ENCODE results near the gene SHISA6.

Gene SHISA6

GRCh38 chr17:11356371-11356770, 115.4 kb downstream of the SHISA6 start:
- DNase-seq = no peak

GRCh38 chr17:11363565-11364117, 122.6 kb downstream of the SHISA6 start:
- DNase-seq = no peak

- no peak for DNase-seq
These were observed 125.3 kb downstream of the SHISA6 start for GRCh38 chr17:11366272-11366850.

GRCh38 chr17:11369575-11369974, 128.6 kb downstream of the SHISA6 start:
- DNase-seq = no peak

DNA sequence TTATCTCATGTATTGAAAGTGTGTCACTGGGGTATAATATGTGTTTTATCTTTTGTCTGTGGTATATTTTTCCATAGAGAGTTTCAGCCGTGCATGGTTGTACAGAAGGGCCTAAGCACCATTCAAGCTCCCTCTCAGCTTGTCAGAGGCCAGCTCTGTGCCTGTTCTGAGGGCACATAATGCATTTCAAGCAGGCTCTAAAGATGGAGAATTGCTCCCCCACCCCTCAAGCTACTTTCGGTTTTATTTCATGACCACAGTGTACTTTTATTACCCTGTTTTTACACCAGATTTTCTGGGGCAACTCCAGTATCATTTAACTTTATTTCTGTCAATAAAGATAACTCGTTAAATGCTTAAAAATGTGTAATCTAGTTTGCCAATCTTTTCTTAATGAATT, 131.7 kb downstream of the SHISA6 start:
- no peak for DNase-seq

DNA sequence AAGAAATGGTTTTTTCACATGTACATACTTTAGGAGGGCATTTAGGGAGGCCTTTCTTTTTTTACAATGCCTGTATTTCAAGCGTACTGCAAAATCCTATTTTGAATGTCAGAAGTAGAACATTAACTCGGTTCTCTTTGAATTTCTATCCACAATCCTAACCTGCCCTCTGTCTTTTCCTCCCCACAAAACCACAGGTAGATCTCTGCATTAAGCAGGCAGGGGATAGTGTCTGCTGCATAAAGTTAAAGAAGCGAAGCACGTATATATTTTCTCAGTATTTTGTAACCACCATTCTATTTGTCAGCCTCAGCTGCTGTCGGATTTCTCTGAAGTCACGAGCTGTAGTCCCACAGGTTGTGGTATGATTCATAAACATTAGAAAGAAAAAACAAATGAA, 137.5 kb downstream of the SHISA6 start:
- DNase-seq = no peak

GRCh38 chr17:11380761-11381160, 139.7 kb downstream of the SHISA6 start:
- no peak for DNase-seq

- no peak for DNase-seq
These were observed 142.1 kb downstream of the SHISA6 start for GRCh38 chr17:11383157-11383556.

DNA sequence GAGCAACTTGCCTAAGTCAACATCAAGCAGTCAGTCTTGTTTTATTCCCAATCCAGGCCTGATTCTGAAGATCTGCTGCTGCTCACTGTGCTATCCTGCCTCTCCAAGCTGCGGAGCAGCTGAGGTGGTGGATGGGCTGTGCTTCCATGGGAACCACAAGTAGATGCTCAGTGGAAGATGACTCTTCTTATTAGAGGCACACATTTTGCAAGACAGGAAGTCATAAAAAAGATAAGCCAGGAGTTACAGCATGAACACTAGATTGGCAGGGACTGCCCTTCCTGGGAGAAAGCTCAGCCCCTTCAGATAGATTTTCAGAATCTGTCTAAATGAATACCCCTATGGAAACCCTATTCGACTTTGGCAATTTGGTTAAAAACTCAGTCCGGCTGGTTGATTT, 143.1 kb downstream of the SHISA6 start:
- DNase-seq = no peak

DNA sequence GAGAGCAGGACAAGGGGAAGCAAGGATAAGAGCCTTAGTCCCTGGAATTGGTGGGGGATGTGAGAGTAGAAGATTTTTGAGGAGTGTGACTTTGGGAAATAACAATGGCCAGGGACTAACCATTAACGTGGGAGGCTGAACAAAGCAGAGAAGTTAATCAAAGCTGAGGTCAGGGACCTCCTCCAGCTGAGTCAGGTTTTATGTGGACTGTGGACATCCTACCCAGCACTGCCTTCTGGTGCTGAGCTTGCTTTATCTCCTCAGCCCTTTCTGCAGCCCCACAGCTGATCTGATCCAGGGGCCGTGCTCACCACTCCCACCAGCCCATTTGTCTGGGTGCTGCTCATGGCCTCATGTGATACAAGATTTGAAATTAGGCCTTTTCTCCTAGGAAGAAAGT, 146.6 kb downstream of the SHISA6 start:
- no peak for DNase-seq

- DNase-seq = no peak
These were observed 147.0 kb downstream of the SHISA6 start for GRCh38 chr17:11388054-11388453.

DNA sequence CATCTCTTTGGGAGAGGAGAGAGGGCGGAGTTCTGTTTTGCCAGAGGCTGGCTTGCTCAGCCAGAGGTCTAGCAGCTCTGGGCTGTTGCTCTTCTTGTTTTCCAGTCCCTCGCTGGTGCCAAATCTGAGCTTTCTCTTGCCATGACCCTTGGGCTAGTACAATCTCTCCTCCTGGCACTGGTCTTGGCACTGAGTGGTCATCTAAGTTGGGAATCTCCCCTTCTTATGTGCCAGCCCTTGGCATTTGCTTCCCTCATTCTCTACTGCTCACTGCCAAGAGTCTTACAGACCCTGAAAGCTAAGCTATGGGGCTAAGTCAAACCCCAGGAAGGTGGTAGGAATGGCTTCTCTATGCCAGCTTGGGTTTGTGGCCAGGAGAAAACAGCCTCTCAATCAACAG, 148.6 kb downstream of the SHISA6 start:
- DNase-seq = no peak

DNA sequence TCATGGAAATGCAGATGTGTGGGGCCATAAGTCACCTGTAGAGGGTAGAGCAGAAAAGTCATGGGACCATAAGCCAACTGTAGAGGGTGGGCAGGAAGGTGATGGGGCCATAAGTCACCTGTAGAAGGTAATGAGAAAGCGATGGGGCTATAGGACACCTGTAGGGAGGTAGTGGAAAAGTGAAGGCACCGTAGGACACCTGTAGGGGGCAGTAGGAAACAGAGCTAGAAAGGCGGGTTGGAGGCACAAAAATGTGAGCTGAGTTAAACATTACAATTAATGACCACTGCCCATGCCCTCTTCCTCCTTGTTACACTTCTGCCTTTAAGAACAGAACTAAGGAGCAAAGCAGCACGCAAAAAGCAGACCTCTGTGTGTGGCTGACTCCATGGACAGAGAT, 150.1 kb downstream of the SHISA6 start:
- no peak for DNase-seq

DNA sequence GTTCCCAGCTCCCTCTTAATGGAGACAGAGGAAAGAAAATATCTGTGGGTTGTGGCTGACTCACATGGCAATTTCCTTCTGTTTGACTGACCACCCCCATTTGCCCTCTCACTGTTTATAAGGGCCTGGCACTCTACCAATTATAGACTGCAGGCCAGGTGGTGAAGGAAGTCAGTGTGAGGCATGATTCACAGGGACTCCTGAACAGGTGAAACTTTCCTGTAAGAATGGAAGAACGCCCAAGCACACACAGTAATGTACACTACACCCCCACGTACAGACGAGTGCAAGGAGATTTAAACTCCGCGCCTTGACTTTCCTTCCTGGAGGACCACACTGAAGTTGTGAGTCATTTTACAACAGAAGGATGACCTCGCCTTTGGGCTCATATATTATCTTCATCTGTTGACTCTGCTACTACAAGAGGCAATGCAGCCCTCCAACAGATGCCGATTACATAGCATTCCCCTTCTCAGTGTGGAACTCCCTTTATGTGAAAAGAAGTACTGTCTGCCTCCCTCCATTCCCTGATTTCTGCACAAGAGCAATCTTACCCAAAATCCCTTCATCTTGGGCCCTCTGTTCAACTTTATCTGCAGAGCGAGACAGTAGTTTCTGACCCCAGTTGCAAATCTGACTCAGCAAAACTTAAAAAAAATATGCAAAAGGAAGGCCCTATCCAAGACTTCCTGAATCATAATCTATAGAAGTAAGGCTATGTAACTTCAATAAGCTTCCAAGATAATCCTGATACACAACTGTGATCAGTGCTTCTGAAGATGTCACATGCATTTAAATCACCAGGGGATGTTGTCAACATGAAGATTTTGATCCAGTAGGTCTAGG, 163.6 kb downstream of the SHISA6 start:
- DNase-seq = no peak

GRCh38 chr17:11406716-11407115, 165.7 kb downstream of the SHISA6 start:
- DNase-seq = no peak

DNA sequence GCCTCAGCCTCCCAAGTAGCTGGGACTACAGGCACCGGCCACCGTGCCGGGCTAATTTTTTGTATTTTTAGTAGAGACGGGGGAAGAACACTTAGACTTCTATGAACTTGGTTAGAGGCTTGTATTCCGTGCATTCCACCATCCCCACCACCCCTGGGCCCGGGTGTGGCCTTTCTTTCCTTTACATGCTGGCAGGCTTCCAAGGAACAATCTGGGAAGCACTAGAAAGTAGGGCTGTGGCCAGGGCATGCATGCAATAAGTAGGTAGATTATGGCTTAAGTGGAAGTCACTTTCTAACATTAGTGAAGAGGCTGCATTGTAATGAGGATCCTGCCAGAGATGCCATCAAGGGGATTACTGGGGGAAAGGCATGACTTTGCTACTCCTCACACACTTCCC, 171.6 kb downstream of the SHISA6 start:
- DNase-seq = no peak

DNA sequence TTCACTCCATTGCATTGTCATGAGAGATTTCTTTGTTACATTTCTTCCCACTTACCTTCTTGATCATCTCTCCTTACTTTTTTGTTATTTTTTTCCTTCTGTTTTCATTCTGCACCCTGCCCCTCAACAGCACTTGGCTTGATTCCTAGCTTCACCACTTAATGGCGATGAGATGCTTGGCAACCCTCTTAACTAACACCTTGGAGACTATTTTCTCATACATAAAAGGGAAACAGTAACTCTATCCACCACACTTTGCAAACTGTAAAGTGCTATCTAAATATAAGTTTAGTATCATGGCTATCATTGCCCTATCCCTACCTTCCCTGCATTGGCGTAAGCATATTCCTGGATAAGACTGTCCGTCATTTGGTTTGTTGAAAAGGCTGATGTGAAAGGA, 177.3 kb downstream of the SHISA6 start:
- no peak for DNase-seq

DNA sequence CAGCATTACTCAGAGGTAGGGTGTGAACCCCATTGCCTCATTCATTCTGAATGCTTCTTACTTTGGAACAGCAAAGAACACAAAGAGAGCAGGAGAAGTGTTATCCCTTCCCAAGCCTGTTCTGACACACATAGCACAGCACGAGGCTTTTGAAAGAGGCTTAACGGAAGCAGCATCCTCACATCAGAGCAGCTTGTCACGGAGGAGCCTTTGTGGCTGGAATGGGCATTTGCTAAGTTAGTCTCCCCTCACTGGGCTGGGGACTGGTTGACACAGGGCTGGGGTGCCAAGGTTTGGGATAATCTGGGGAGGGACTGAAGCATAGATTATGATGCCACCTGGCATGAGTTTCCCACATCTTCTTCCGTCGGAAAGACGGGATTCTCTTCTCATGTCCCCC, 189.7 kb downstream of the SHISA6 start:
- DNase-seq = no peak

- no peak for DNase-seq
These were observed 197.7 kb downstream of the SHISA6 start for GRCh38 chr17:11438673-11439072.

DNA sequence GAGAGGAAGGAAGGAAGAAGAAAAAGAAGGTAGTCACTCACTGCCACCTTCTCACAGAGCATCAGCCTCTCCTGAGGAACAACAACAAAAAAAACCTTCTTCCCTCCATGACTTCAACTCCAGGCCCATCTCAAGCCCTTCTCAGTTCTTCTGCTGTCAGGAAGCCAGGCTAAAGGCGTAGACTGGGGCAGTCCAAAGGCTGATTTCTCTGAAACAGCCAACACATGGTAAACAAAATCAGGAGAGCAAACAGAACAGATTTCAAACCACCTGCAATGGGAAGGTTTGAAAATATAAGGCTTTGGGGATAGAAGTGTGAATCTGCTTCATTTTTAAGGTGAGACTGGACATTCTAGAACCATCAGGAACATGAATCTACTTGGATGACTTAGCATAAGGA, 200.0 kb downstream of the SHISA6 start:
- no peak for DNase-seq

DNA sequence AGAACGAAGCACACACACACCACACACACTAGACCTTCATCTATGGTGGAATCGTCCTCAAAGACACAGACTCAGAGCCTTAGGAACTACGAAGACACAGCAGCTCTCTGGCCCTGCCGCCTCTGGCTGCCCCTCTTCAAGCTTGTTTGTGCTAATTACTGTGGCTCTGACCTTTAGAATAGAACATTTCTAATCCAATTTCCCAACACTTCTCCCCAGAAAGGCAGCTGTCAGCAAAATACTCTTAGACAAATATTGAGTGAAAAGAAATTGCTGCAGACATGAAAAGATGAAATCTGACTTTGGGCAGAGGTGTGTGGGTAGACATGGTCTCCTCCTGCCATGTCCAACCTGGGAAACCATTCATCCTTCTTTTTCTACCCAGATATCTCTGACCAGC, 205.3 kb downstream of the SHISA6 start:
- no peak for DNase-seq

DNA sequence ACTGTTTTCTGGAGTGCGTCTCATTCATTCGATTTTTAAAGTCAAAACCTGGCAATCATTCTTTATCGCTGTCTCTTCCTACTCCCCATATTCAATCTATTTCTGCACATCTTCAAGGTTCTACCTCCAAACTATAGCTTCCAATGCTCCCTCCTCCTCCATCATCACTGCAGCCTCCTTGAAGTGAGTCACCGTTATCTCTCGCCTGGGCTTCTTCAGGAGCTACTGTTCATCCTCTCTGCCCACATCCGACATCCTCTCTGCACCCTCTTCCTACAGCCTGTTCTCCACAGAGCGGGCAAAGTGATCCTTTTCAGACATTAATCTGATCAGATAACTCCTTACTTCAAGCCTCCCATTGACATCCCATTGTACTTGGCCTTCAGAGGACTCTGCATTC, 213.1 kb downstream of the SHISA6 start:
- DNase-seq = no peak

DNA sequence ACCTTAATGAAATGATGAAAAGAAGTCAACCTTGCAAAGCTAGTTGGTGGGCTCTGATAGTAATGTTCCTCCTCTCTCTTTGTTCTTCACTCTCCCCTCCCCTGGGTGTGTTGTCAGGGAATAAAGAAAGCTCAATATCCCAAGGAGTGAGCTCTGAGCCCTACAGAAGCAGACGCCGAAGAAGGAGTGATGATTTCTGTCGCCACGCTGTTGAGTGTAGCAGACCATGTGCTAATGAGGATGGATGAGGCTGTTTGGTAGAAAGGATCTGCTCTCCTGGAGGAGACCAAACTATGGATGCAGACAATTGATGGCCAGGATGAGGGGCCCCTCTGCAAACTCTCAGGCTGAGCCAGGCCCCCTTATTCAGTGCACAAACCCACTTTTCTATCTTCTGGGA, 217.3 kb downstream of the SHISA6 start:
- DNase-seq = no peak

GRCh38 chr17:11459861-11460331, 218.9 kb downstream of the SHISA6 start:
- DNase-seq = no peak
